IgD-negative memory B cell (primary cell): ENCODE data around the gene NTN3. TPM values are rescaled to one million over a fixed set of nuclear protein-coding genes. Genes with fewer than 3 reads are reported as not detected.

ENCODE experiments used
- H3K27ac Mint-ChIP-seq, 3 donors: one replicate each; pipeline ENCODE4 v1.8.0; 2020 to 2022; ENCODE audit warnings: mild to moderate bottlenecking in 3 of 3, mixed read lengths in 3 of 3, moderate library complexity in 1 of 3
- H3K27me3 Mint-ChIP-seq: one replicate; pipeline ENCODE4 v1.8.0; 2021; ENCODE audit warnings: mixed read lengths
- H3K36me3 Mint-ChIP-seq: one replicate; pipeline ENCODE4 v1.8.0; 2020; ENCODE audit warnings: mild to moderate bottlenecking, mixed read lengths
- H3K4me1 Mint-ChIP-seq, 3 donors: one replicate each; pipeline ENCODE4 v1.8.0; 2020 to 2022; ENCODE audit warnings: mixed read lengths in 3 of 3, mild to moderate bottlenecking in 1 of 3
- H3K4me3 Mint-ChIP-seq, 4 donors: one replicate each; pipeline ENCODE4 v1.8.0; 2020 to 2022; ENCODE audit warnings: mild to moderate bottlenecking in 4 of 4, mixed read lengths in 4 of 4, moderate library complexity in 3 of 4
- H3K9me3 Mint-ChIP-seq, 3 donors: one replicate each; pipeline ENCODE4 v1.8.0; 2020 to 2021; ENCODE audit warnings: mixed read lengths in 3 of 3, mild to moderate bottlenecking in 1 of 3
- polyA plus RNA-seq: library from polyadenylated mRNA; unstranded; fragments of 300-500 nt; fragmentation: Illumina TruSeq; gene quantifications from one replicate; pipeline ENCODE4 v1.2.3, GENCODE V29; 2021

The NTN3 gene
- polyA plus RNA-seq, 1 donor from 2014 or later = not detected

GRCh38 chr16:2499454-2499853 is 28.4 kb downstream of the NTN3 start:
- Mint-ChIP-seq H3K4me1 (peaks cover 0 to 2% (median 2%) of the 10 kb centered on the region in 3 donors), H3K27ac (no peak overlapping the region), H3K9me3 (no peaks in the 10 kb centered on the region), H3K36me3 (no peaks in the 10 kb centered on the region), H3K27me3 (no peaks in the 10 kb centered on the region), H3K4me3 (no peak overlapping the region)

- no peaks in the 10 kb centered on the region for H3K36me3 Mint-ChIP-seq
- H3K27ac Mint-ChIP-seq = no peak overlapping the region
- no peak overlapping the region for H3K4me3 Mint-ChIP-seq
- no peaks in the 10 kb centered on the region for H3K9me3 Mint-ChIP-seq
- H3K4me1 Mint-ChIP-seq = peaks cover 0 to 2% (median 2%) of the 10 kb centered on the region in 3 donors
- no peaks in the 10 kb centered on the region for H3K27me3 Mint-ChIP-seq
Observed at GRCh38 chr16:2499890-2500429, 28.9 kb downstream of the NTN3 start.

- Mint-ChIP-seq H3K9me3 (no peaks in the 10 kb centered on the region), H3K4me3 (no peak overlapping the region), H3K4me1 (peaks cover 2 to 4% (median 4%) of the 10 kb centered on the region in 3 donors), H3K27me3 (no peaks in the 10 kb centered on the region), H3K36me3 (no peaks in the 10 kb centered on the region), H3K27ac (no peak overlapping the region)
Observed at GRCh38 chr16:2500430-2500917, 29.4 kb downstream of the NTN3 start.

- Mint-ChIP-seq H3K36me3 (no peaks in the 10 kb centered on the region), H3K9me3 (no peaks in the 10 kb centered on the region), H3K4me3 (no peak overlapping the region), H3K27ac (no peak overlapping the region), H3K27me3 (no peaks in the 10 kb centered on the region), H3K4me1 (peaks cover 4 to 6% (median 5%) of the 10 kb centered on the region in 3 donors)
Observed at GRCh38 chr16:2500918-2501750, 30.0 kb downstream of the NTN3 start.

- Mint-ChIP-seq H3K4me3 (no peak overlapping the region), H3K36me3 (peaks cover 2% of the 10 kb centered on the region), H3K27me3 (peaks cover 3% of the 10 kb centered on the region), H3K27ac (no peak overlapping the region), H3K4me1 (peaks cover 10 to 13% (median 12%) of the 10 kb centered on the region in 3 donors), H3K9me3 (no peaks in the 10 kb centered on the region)
Observed at GRCh38 chr16:2501946-2502895, 31.1 kb downstream of the NTN3 start.

- H3K27ac Mint-ChIP-seq = peak overlapping the region in 2 of 3 donors; percentile 13 to 31
- peaks cover 3% of the 10 kb centered on the region for H3K27me3 Mint-ChIP-seq
- peaks cover 2% of the 10 kb centered on the region for H3K36me3 Mint-ChIP-seq
- no peaks in the 10 kb centered on the region for H3K9me3 Mint-ChIP-seq
- peaks cover 28 to 37% (median 30%) of the 10 kb centered on the region in 3 donors for H3K4me1 Mint-ChIP-seq
- peak overlapping the region in 1 of 4 donors; percentile 34 for H3K4me3 Mint-ChIP-seq
Observed at GRCh38 chr16:2505695-2506094, 34.6 kb downstream of the NTN3 start.

- Mint-ChIP-seq H3K9me3 (no peaks in the 10 kb centered on the region), H3K27me3 (peaks cover 3% of the 10 kb centered on the region), H3K36me3 (peaks cover 2% of the 10 kb centered on the region), H3K4me1 (peaks cover 28 to 37% (median 30%) of the 10 kb centered on the region in 3 donors), H3K27ac (peak overlapping the region; percentile 86 to 96 (median 91)), H3K4me3 (peak overlapping the region in 3 of 4 donors; percentile 42 to 94 (median 94))
Observed at GRCh38 chr16:2507052-2507659, 36.1 kb downstream of the NTN3 start.

- H3K27me3 Mint-ChIP-seq = peaks cover 3% of the 10 kb centered on the region
- H3K9me3 Mint-ChIP-seq = no peaks in the 10 kb centered on the region
- peak overlapping the region; percentile 86 to 96 (median 91) for H3K27ac Mint-ChIP-seq
- peaks cover 28 to 37% (median 33%) of the 10 kb centered on the region in 3 donors for H3K4me1 Mint-ChIP-seq
- peaks cover 2% of the 10 kb centered on the region for H3K36me3 Mint-ChIP-seq
- peak overlapping the region in 3 of 4 donors; percentile 42 to 94 (median 94) for H3K4me3 Mint-ChIP-seq
Observed at GRCh38 chr16:2507665-2508064, 36.6 kb downstream of the NTN3 start.

- no peaks in the 10 kb centered on the region for H3K9me3 Mint-ChIP-seq
- peak overlapping the region in 2 of 3 donors; percentile 86 to 96 for H3K27ac Mint-ChIP-seq
- H3K4me3 Mint-ChIP-seq = peak overlapping the region in 1 of 4 donors; percentile 42
- H3K36me3 Mint-ChIP-seq = peaks cover 2% of the 10 kb centered on the region
- H3K27me3 Mint-ChIP-seq = peaks cover 3% of the 10 kb centered on the region
- peaks cover 37 to 46% (median 40%) of the 10 kb centered on the region in 3 donors for H3K4me1 Mint-ChIP-seq
Observed at GRCh38 chr16:2508722-2509400, 37.8 kb downstream of the NTN3 start.

- Mint-ChIP-seq H3K4me1 (peaks cover 49 to 56% (median 51%) of the 10 kb centered on the region in 3 donors), H3K4me3 (peak overlapping the region in 3 of 4 donors; percentile 25 to 68 (median 52)), H3K36me3 (peaks cover 3% of the 10 kb centered on the region), H3K27me3 (peaks cover 4% of the 10 kb centered on the region), H3K9me3 (no peaks in the 10 kb centered on the region), H3K27ac (peak overlapping the region in 2 of 3 donors; percentile 85 to 100)
Observed at GRCh38 chr16:2511128-2511800, 40.2 kb downstream of the NTN3 start.

GRCh38 chr16:2511996-2512734 is 41.1 kb downstream of the NTN3 start:
- Mint-ChIP-seq H3K27ac (peak overlapping the region in 2 of 3 donors; percentile 97 to 100), H3K27me3 (peaks cover 3% of the 10 kb centered on the region), H3K36me3 (peaks cover 5% of the 10 kb centered on the region), H3K9me3 (no peaks in the 10 kb centered on the region), H3K4me3 (peak overlapping the region in 3 of 4 donors; percentile 30 to 94 (median 87)), H3K4me1 (peaks cover 51 to 59% (median 55%) of the 10 kb centered on the region in 3 donors)

- H3K36me3 Mint-ChIP-seq = peaks cover 5% of the 10 kb centered on the region
- peak overlapping the region; percentile 87 to 97 (median 92) for H3K4me3 Mint-ChIP-seq
- peak overlapping the region; percentile 95 to 100 (median 97) for H3K27ac Mint-ChIP-seq
- H3K9me3 Mint-ChIP-seq = no peaks in the 10 kb centered on the region
- peaks cover 2% of the 10 kb centered on the region for H3K27me3 Mint-ChIP-seq
- peaks cover 53 to 59% (median 56%) of the 10 kb centered on the region in 3 donors for H3K4me1 Mint-ChIP-seq
Observed at GRCh38 chr16:2512735-2513404, 41.8 kb downstream of the NTN3 start.
